ENCODE results near the gene JAKMIP2.
"Not testable (repeated sequence)": the region's sequence is repeated elsewhere in the genome, so short reads cannot be mapped to it uniquely, and the experiment has no call there.

The JAKMIP2 gene

DNA sequence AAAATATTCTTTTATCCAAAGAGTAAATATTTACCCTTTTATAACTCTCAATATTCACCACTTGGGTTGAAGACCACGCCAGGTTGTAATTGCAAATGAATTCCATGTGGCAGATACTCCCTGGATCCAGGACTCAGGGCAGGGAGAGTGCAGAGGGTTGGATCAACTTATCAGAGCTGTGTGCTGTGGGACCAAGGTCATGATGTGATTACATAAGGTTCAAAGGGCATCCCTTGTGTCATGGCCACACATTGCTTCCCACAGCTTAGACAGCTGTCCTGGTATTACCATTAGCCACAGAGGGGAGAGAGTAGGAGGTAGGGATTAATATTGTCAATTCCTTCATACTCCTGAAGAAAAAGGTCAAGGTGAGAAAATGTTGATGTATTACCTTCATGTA, 133.9 kb downstream of the JAKMIP2 start:
- DNase-seq (ENCODE audit: low spot score): no peak

GRCh38 chr5:147645197-147645596, 137.3 kb downstream of the JAKMIP2 start:
- DNase-seq (ENCODE audit: low spot score): no peak

DNA sequence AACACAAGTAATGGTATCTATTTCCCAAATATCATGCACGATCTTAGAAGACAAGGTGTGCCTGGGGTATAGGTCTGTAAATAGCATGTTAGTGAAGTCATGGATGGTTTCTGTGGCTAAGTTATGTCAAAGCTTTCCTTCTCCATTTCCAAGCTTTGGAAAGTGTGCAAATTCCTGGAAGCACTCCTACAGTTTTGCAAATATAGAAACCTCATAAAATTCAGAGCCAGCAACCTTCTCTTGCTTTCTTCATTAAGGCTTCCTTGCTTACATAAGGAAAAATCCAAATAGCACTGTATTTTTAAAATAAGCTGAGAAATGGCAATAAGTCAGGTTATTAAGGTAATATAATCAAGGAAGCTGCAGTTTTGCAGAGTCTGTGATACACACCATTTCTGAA, 138.1 kb downstream of the JAKMIP2 start:
- no peak for DNase-seq (ENCODE audit: low spot score)

DNA sequence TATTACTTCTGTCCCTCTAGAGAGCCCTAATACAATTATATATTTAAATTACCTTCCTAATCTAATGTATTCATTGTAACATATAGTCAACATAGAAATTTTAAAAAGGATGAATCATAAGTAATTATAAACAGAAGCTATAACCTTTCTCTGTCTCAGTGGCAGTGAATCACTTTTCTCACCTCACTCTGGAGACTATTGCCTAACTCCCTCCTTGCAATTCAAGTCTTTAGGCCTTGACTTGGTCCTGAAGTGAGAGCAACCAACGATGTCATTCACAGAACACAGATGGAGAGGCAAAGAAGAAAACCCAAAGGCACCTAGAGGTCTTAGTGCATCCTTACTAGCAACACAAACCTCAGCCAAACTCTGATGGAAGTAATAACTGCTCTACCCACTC, 139.4 kb downstream of the JAKMIP2 start:
- DNase-seq (ENCODE audit: low spot score): no peak

DNA sequence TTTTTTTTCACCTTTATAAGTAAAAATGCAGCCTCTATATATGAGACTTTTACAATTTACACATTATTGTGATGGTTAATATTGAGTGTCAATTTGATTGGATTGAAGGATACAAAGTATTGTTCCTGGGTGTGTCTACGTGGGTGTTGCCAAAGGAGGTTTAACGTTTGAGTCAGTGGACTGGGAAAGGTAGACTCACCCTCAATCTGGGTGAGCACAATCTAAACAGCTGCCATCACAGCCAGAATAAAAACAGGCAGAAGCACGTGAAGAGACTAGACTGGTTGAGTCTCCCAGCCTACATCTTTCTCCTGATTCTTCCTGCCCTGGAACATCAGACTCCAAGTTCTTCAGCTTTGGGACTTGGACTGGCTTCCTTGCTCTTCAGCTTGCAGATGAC, 139.9 kb downstream of the JAKMIP2 start:
- DNase-seq (ENCODE audit: low spot score): no peak

GRCh38 chr5:147639321-147639720, 143.2 kb downstream of the JAKMIP2 start:
- DNase-seq (ENCODE audit: low spot score): no peak

DNA sequence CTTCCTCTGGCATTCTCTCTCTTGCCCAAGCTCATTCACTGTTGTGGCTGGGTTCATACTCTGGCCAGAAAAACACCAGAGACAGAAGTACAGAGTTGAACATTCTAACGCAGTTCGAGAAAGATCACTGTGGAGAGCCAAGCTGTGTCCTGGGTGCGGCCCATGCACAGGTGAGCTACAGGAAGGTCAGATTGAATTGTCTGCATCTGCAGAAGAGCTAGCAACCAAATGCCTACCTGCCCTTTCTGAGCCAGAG, 145.9 kb downstream of the JAKMIP2 start:
- no peak for DNase-seq (ENCODE audit: low spot score)

DNA sequence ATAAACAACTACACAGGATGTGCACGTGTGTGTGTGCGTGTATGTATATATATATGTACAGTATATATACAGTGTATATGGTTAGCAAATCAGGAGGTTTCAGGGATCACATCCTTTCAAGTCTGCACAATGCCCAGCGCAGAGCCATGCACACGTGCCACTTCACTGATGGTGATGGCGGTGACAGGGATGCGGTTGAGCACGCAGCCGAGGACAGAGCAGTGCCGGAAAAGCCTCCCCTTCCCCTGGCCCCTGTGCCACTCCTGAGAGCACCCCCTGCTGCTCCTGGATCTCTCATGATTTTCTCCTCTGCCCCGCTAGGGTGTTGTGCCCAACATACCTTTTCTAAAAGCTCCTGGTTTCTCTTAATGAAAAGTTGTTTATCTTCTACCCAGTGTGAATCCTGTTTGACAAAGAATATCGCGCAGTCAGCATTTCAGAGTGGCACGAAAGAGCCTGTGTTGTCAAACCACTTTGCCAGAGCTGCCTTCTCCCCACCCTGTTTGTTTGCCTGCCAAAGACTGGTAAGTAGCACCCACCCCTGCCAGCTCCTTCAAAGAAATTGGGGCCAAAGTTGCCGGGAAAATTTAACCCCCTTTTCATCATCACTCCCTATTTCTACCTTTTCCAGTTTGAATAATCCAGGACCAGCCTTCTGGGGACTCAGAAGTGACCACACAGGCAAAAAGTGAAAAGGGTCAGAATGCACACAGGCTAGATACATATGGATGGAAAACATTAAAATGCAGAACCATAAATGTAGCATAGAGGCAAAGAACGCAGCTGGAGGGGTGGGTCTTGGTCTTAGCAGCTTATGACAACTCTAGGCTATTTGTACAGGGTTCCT, 146.4 kb downstream of the JAKMIP2 start:
- DNase-seq (ENCODE audit: low spot score): no peak

- DNase-seq (ENCODE audit: low spot score): not testable (repeated sequence)
These were observed 147.1 kb downstream of the JAKMIP2 start for GRCh38 chr5:147635439-147635838.

DNA sequence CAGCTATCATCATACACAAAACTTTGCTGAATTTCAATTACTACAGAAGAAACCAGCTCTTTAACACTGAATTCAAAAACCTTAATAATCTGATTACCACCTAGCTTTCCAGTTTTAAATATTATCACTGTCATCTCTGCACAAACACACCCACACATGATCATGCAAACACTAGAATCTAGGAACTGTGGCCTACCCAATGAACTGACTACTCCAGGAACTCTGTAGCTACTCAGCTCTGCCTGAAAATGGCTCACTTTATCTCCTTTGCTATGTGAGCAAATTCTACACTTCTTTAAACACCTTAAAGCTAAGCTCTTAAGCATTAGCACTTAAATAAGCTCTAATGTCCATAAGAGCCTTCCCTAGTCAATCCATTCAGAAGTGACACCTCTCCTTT, 149.4 kb downstream of the JAKMIP2 start:
- DNase-seq (ENCODE audit: low spot score): no peak

GRCh38 chr5:147631428-147632003, 151.0 kb downstream of the JAKMIP2 start:
- no peak for DNase-seq (ENCODE audit: low spot score)

DNA sequence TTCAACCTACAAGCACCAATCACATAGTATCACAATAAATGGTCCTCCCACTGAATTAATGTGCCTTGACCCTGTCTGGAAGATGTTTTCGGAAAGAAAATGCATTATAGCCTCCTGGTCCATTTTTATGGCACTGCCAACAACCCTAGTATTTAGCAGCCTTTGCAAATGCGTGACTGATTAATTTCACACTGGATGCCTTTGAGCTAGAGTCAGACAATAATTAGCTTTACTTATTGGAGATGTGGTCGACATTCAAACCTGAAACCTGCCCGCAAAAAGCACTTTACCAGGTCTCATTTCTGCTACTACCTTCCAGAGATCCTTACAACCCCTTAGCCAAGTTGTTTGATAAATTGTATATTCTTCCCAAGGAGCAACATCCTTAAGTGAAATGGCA, 153.3 kb downstream of the JAKMIP2 start:
- DNase-seq (ENCODE audit: low spot score): no peak

- peak; percentile 9 for DNase-seq (ENCODE audit: low spot score)
These were observed 154.3 kb downstream of the JAKMIP2 start for GRCh38 chr5:147628058-147628895.

DNA sequence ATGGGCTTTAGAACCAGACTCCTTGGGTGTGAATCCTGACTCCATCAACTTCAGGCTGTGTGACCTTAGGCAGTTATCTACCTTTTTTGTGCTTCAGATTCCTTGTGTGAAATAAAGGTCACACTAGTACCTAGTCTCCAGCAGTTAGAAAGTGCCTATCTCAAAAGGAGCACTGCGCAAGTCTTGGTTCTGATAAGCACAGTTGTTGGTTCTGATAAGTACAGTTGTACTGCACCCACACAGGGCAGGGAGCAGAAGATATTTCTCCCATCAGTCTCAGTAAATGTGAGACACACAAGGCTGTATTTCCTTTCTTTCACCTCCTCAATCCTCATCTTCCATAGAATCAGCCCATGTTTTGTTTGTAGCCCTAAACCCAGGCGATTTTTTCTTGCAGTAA, 156.1 kb downstream of the JAKMIP2 start:
- DNase-seq (ENCODE audit: low spot score): no peak

GRCh38 chr5:147621016-147621415, 161.5 kb downstream of the JAKMIP2 start:
- DNase-seq (ENCODE audit: low spot score): no peak

GRCh38 chr5:147619281-147619878, 163.1 kb downstream of the JAKMIP2 start:
- no peak for DNase-seq (ENCODE audit: low spot score)

GRCh38 chr5:147617711-147618350, 164.7 kb downstream of the JAKMIP2 start:
- DNase-seq (ENCODE audit: low spot score): no peak

DNA sequence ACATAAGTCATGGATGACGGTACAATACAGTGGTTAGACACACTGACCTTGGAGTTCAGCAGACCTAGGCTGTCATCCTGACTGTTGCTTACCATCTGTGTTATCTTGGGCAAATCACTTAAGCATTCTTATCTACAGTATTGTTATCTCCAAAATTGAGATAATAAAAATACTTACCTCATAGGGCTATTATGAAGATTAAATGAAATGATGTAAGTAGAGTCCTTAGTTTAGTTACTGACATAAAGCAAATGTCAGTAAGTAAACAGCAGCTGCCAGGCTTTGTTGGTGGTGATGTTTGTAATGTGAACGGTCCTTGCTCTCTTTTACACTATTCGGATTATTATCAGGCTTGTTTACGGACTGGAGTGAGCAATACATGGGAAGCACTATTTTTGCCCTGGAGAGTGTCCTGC, 165.3 kb downstream of the JAKMIP2 start:
- DNase-seq (ENCODE audit: low spot score): no peak

- no peak for DNase-seq (ENCODE audit: low spot score)
These were observed 166.1 kb downstream of the JAKMIP2 start for GRCh38 chr5:147616421-147616820.

DNA sequence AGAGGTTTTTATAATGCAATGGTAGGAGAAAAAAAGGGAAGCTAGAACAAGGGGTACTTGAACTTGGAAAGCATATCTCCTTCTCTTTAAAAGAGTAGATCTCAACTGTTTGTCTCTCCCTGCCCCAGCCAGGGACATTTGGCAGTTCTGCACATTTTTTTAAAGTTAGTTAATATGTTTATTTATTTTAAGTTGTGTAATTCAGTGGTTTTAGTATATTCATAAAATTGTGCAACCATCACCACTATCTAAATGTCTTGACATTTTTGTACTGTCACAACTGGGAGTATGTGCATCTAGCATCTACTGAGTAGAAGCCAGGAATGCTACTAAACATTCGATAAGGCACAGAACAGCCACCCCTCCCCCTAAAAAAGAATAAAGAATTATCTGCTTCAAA, 169.2 kb downstream of the JAKMIP2 start:
- DNase-seq (ENCODE audit: low spot score): peak; percentile 2

- no peak for DNase-seq (ENCODE audit: low spot score)
These were observed 171.0 kb downstream of the JAKMIP2 start for GRCh38 chr5:147611483-147611882.

DNA sequence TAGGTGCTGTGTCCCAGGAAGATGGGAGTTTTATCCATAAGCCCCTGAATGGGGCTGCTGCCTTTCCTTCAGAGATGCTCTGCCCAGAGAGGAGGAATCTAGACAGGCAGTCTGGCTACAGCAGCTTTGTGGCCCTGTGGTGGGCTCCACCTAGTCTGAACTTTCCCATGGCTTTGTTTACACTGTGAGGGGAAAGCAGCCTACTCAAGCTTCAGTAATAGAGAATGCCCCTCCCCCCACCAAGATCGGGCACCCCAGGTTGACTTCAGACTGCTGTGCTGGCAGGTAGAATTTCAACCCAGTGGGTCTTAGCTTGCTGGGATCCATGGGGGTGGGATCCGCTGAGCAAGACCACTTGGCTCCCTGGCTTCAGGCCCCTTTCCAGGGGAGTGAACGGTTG, 171.7 kb downstream of the JAKMIP2 start:
- no peak for DNase-seq (ENCODE audit: low spot score)

Measured in hepatic stellate cell (primary cell).